GM12865 (cell line): ENCODE data around the gene ARHGEF1.

Source experiments
- DNase-seq: peaks from one replicate; pipeline ENCODE4 v3.0.0; 2010; ENCODE audit warnings: low read depth
- H3K4me3 ChIP-seq: 2 replicates; pipeline ENCODE4 v1.5.1; 2011; ENCODE audit warnings: mild to moderate bottlenecking, low read depth, low read length, control low read depth
- TF ChIP-seq, protein P1 (sequence below): IDR thresholded peaks from 2 replicates; pipeline ENCODE4 v1.5.1; 2011; ENCODE audit warnings: low read length, control low read depth, low read depth, inconsistent platforms; ENCODE audit not compliant: insufficient read depth; ENCODE audit errors: missing control alignments

The ARHGEF1 gene

DNA sequence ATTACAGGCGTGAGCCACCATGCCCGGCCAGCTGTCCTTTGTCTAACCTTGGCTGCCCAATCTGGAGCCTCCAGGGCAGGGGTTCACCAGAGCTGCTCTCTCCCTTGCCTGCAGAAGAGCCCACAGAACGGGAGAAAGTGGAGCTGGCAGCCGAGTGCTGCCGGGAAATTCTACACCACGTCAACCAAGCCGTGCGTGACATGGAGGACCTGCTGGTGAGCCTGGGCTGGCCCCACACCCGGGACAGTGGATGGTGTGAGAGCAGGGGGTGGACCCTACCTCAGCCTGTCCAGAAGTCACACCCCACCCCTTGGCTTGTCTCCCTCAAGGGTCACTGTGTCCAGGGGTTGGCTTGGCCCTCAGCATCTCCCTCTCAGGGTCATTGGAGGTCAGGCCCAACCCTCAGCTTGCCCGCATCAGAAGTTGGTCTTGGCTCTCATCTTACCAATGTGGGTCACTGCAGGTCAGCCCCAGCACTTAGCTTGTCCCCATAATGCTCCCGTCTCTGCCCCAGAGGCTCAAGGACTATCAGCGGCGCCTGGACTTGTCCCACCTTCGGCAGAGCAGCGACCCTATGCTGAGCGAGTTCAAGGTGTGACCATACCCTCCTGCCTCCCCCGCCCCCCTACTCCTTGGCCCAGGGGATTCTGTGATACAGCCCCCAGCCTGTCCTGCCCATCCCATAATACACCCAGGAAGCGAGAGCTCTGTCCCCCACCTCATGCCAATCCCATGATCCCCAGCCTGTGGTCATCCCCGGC, 20.4 kb downstream of the ARHGEF1 start:
- no peak for DNase-seq
- H3K4me3 ChIP-seq = no peak overlapping the region

DNA sequence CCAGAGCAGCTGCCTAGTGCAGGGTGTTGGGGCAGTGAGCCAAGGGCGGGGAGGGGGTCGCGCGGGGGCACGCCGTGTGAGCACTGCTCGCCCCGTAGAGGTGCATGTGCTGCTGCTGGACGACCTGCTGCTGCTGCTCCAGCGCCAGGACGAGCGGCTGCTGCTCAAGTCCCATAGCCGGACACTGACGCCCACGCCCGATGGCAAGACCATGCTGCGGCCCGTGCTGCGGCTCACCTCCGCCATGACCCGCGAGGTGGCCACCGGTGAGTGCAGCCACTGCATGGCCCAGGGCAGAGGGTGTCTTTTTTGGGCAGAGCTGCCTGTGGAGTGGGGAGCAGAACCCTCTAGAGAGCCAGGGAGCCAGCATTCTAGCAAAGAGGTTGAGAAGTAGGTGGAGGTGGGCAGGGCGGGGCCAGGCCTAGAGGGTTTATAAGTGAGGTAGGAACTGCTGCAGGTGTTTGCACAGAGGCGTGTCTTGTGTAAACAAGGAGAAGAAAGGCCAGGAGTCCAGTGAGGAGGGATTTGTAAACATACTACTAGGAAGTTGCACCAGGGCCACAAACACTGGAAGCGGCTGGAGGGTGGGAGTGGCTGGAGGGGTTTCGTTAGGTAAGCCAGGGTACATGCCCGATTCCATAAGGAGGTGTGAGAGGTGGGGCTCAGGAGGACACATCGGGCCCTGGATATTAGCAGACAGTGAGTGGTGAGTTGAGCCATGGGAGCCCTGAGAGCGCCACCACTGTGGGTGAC, 21.3 kb downstream of the ARHGEF1 start:
- H3K4me3 ChIP-seq = no peak overlapping the region
- TF ChIP-seq, protein P1, sequence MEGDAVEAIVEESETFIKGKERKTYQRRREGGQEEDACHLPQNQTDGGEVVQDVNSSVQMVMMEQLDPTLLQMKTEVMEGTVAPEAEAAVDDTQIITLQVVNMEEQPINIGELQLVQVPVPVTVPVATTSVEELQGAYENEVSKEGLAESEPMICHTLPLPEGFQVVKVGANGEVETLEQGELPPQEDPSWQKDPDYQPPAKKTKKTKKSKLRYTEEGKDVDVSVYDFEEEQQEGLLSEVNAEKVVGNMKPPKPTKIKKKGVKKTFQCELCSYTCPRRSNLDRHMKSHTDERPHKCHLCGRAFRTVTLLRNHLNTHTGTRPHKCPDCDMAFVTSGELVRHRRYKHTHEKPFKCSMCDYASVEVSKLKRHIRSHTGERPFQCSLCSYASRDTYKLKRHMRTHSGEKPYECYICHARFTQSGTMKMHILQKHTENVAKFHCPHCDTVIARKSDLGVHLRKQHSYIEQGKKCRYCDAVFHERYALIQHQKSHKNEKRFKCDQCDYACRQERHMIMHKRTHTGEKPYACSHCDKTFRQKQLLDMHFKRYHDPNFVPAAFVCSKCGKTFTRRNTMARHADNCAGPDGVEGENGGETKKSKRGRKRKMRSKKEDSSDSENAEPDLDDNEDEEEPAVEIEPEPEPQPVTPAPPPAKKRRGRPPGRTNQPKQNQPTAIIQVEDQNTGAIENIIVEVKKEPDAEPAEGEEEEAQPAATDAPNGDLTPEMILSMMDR = no peak
- DNase-seq = no peak

More for the DNA sequence above, 20.4 kb downstream of the ARHGEF1 start:
- TF ChIP-seq, protein P1 = no peak

DNA sequence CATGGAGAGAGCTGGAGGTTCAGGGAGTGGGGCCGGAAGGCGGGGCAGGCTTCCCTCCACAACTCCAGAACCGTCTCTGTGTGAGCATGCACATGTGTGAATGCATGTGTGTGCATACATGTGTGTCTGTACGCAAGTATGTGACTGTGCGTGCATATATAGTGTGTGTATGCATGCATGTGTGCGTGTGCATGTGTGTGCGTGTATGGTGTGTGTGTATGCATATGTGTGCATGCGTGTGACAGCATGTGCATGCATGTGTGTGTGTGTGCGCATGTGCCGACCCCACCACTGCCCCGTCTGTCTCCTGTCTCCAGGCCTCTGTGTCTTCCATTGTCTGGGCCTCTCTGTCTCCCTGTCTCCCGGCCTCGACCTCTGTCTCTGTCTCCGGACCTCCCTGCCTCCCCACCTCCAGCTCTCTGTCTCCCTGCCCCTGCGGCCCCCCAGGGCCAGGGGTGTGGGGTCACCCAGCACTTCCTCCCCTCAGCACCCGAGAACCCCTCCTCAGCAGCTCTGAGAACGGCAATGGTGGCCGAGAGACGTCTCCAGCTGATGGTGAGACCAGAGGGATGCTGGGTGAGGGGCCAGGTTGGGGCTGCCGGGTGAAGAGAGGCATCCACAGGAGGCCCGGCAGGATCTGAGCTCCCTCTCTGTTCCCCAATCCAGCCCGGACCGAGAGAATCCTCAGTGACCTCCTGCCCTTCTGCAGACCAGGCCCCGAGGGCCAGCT, 22.5 kb downstream of the ARHGEF1 start:
- no peak overlapping the region for H3K4me3 ChIP-seq
- DNase-seq = no peak
- TF ChIP-seq, protein P1 = no peak

DNA sequence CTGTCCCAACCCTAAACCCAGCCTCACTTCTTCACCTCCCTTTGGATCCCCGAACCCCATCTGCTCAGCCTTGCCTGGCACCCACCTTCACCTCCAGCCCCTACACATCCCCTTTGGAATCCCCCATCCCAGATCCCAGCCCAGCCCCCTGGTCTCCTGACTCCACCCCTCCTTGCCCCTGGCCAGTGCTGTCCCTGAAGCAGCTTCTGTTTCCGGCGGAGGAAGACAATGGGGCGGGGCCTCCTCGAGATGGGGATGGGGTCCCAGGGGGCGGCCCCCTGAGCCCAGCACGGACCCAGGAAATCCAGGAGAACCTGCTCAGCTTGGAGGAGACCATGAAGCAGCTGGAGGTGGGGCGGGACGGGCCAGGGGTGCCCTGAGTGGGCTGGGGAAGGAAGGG, 23.3 kb downstream of the ARHGEF1 start:
- TF ChIP-seq, protein P1 = no peak
- no peak overlapping the region for H3K4me3 ChIP-seq
- no peak for DNase-seq

DNA sequence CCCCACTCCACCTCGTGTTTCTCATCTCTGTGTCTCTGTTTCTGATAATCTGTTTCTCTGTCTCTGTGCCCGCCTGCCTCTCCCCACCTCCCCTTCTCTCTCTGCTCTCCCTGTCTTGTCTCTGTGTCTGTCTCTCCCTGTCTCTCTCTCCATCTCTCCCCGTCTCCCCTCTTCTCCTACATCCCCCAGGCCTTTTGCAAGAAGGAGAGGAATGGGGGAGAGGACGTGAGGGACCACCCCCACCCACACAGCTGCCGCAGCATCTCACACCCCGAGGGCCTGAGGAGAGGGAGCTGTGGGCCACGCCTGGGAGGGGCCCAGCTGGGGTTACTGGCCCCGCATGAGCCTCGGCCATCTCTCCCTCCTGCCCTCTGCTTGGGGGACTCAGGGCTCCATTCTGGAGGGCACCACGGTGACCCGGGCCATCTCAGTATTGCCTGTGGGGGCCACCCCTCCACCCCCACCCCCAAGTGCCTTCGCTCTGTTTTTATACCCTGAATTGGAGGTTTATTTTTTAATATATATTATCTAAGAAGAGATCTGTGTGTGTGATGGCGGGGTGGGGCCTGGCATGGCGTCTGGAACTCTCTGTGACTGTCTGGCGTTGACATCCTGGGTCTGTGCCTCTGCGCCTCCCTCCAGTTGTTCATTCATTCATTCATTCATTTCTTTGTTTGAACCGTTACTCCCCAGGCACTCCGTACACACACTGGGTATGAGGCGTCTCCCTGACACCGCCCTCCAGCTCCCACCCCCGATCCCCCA, 24.1 kb downstream of the ARHGEF1 start:
- TF ChIP-seq, protein P1 = no peak
- DNase-seq = no peak
- no peak overlapping the region for H3K4me3 ChIP-seq

DNA sequence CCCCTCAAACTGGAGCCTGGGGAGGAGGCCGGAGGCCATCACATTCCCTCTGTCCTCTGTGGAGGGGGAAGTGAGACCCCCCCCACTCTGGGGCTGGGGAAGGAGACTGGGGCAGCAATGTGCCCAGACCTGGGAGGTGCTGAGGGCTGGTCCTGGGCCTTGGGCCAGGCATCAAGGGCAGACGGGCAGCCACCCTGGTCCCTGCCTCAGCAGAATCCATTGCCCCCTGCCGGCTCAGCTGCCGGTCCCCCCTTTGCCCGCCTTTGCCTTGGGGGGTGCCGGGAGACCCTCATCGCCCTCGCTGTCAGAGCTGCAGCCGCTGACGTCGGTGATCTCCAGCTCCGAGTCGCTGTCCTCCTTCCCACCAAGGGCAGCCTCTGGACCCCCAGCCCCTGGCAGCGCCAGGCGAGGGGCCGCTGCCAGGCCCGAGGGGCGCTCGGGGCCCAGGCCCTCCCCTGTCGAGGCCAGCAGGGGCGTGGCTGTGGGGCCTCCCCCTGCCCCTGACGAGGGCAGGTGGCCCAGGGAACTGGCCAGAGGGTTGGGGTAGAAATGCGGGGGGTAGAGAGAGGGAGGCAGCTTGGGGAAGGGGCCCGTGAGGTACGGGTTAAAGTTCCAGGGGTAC, 25.1 kb downstream of the ARHGEF1 start:
- no peak for DNase-seq
- TF ChIP-seq, protein P1 = no peak
- no peak overlapping the region for H3K4me3 ChIP-seq
